PFSK-1 (cell line): ENCODE measurements around the gene ANKS1B.

Source experiments
- FOXP2 ChIP-seq: optimal IDR thresholded peaks from 2 replicates; pipeline ENCODE3; 2011; ENCODE audit warnings: borderline replicate concordance, control low read depth, inconsistent platforms; ENCODE audit not compliant: insufficient read depth; ENCODE audit errors: extremely low read length, extremely low read depth
- POLR2AphosphoS5 ChIP-seq: IDR thresholded peaks from 2 replicates; pipeline ENCODE4 v1.6.1; 2012; ENCODE audit warnings: low read depth, mild to moderate bottlenecking, control low read depth, low read length, moderate library complexity
- SIN3A ChIP-seq: IDR thresholded peaks from 2 replicates; pipeline ENCODE4 v1.6.1; 2012; ENCODE audit warnings: mild to moderate bottlenecking, low read length, moderate library complexity, borderline replicate concordance; ENCODE audit not compliant: insufficient read depth
- TAF1 ChIP-seq: IDR thresholded peaks from 2 replicates; pipeline ENCODE4 v1.6.1; 2012; ENCODE audit warnings: low read length, control low read depth, borderline replicate concordance; ENCODE audit not compliant: insufficient read depth
- TF ChIP-seq, protein P1 (sequence below), 2 experiments: IDR thresholded peaks; 2 replicates each; pipeline versions ENCODE4 v1.6.1 to v1.8.0; 2011 to 2012; ENCODE audit warnings: low read depth in 2 of 2, low read length in 2 of 2, control low read depth in 1 of 2, inconsistent platforms in 1 of 2, mild to moderate bottlenecking in 1 of 2, moderate library complexity in 1 of 2; ENCODE audit not compliant: insufficient read depth in 1 of 2

The ANKS1B gene

DNA sequence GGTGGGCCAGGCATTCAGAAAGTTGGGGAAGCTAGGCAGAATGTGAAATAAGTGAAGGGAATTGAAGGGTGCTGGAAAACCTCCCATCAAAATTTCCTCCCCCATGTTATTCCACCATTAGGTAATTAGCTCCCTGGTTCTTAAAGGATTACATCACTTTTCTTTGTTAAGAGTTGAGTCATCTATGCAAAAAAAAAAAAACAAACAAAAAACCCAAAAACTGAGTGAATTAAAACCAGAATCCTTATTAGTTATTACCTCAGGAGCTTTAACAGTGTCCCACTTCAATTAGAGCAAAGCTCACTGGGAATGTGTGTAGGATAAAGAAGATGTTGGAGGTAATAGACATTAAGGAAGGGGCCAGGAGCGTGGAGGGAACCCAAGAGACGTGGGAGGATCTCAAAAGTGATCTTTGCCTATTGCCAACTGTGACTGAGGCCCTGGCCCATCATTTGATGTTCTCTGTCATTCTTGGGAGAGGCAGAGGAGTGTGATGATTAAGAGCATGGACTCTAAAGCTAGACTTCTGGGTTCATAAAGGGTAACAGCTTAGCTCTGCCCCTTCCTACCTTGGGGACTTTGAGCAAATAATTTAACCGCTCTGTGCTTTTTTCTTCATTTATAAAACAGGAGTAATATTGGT is 975.0 kb downstream of the ANKS1B start:
- TF ChIP-seq SIN3A (no peak), FOXP2 (no peak), POLR2AphosphoS5 (no peak), TAF1 (no peak)
- TF ChIP-seq, protein P1, sequence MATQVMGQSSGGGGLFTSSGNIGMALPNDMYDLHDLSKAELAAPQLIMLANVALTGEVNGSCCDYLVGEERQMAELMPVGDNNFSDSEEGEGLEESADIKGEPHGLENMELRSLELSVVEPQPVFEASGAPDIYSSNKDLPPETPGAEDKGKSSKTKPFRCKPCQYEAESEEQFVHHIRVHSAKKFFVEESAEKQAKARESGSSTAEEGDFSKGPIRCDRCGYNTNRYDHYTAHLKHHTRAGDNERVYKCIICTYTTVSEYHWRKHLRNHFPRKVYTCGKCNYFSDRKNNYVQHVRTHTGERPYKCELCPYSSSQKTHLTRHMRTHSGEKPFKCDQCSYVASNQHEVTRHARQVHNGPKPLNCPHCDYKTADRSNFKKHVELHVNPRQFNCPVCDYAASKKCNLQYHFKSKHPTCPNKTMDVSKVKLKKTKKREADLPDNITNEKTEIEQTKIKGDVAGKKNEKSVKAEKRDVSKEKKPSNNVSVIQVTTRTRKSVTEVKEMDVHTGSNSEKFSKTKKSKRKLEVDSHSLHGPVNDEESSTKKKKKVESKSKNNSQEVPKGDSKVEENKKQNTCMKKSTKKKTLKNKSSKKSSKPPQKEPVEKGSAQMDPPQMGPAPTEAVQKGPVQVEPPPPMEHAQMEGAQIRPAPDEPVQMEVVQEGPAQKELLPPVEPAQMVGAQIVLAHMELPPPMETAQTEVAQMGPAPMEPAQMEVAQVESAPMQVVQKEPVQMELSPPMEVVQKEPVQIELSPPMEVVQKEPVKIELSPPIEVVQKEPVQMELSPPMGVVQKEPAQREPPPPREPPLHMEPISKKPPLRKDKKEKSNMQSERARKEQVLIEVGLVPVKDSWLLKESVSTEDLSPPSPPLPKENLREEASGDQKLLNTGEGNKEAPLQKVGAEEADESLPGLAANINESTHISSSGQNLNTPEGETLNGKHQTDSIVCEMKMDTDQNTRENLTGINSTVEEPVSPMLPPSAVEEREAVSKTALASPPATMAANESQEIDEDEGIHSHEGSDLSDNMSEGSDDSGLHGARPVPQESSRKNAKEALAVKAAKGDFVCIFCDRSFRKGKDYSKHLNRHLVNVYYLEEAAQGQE (IDR thresholded peaks at IDR 0.05; ENCODE audit: insufficient read depth in 1 of 2, low read depth in 2 of 2, low read length in 2 of 2): no peak

DNA sequence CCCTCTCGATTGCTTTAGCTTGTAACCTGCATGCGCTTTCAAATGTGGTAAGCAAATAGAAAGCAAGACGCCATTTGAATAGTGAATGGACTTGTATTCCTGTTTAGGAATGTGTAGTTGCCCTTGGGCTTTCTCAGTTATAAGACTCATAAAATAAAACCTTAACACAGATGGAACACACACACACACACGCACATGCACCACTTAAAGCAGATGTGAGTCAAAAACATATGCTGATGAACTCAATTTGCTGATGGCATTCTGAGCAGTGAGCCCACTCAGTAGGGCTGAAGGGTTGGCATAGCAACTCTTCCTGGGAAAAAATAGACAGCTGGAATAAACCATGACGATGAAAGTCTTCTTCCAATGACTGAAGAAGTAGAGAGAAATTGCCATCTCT is 979.1 kb downstream of the ANKS1B start:
- TF ChIP-seq SIN3A: no peak
- no peak for TF ChIP-seq POLR2AphosphoS5
- no peak for TF ChIP-seq TAF1
- TF ChIP-seq, protein P1 (IDR thresholded peaks at IDR 0.05; ENCODE audit: insufficient read depth in 1 of 2, low read depth in 2 of 2, low read length in 2 of 2): no peak
- no peak for TF ChIP-seq FOXP2

DNA sequence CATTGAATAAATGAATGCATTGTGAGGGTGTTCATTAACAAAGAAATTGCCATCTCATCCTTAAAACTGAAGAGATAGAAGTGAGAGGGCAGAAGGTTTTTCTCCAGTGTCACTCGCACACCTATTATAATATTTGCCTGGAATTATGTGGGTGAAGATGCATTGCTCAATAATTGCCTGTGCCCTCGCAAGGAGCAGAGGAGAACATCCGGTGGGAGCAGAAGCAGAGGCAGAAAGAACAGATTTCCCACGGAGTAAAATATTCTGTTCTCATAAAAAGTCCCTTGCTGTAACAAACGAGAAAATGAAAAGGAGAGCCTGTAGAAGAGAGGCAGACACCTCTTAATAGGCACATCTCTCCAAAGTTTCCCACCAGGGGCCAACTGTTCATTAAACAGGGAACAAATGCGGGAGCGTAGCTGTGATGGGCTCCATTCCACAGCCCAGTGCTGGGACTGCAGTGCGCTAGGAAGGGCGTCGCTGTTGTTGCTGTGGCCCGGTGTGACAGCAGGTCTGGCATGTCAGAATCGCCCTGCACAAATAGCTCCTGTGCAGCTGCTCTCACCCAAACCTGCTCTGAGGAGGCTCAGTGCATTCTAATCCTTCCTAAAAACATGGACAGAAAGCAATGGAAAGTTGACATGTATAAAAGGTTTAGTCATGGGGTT is 979.8 kb downstream of the ANKS1B start:
- TF ChIP-seq, protein P1 (IDR thresholded peaks at IDR 0.05; ENCODE audit: insufficient read depth in 1 of 2, low read depth in 2 of 2, low read length in 2 of 2): no peak
- TF ChIP-seq POLR2AphosphoS5: no peak

DNA sequence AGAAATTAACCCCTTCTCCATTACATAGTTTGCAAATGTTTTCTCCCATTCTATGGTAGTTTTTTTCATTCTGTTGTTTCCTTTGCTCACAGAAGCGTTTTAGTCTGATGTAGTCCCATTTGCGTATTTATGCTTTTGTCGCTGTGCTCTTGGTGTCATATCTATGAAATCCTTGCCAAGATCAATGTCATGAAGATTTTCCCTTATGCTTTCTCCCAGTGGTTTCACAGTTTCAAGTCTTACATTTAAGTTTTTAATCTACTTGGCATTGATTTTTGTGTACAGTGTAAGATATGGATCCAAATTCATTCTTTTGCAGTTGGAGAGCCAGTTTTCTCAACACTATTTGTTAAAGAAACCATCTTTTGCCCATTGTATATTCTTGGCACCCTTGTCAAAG is 982.0 kb downstream of the ANKS1B start:
- TF ChIP-seq, protein P1 (IDR thresholded peaks at IDR 0.05; ENCODE audit: insufficient read depth in 1 of 2, low read depth in 2 of 2, low read length in 2 of 2): no peak
- TF ChIP-seq FOXP2 (no peak), SIN3A (no peak), POLR2AphosphoS5 (no peak), TAF1 (no peak)

DNA sequence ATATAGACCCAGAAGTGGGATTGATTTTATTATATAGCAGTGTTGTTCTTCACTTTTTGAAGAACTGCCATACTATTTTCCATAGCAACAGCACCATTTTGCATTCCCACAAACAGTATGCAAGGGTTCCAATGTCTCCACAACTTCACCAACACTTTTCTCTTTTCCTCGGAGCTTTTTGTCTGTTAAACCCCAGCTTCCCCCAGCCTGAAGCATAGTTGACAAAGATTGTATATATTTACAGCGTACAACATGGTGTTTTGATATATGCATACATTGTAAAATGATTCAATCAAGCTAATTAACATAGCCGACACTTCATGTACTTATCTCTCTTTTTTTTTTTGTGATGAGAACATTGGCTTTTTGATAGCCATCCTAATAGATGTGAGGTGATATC is 982.6 kb downstream of the ANKS1B start:
- TF ChIP-seq TAF1: no peak
- no peak for TF ChIP-seq SIN3A
- no peak for TF ChIP-seq FOXP2
- TF ChIP-seq, protein P1 (IDR thresholded peaks at IDR 0.05; ENCODE audit: insufficient read depth in 1 of 2, low read depth in 2 of 2, low read length in 2 of 2): no peak
- no peak for TF ChIP-seq POLR2AphosphoS5
